ENCODE results near the gene NT5DC1.

NT5DC1 gene

GRCh38 chr6:116100419-116101301, at the start of gene NT5DC1:
Gene NT5DC1, plus strand, starts transcription at chr6:116100853. Its CDS starts 78 bp downstream, at chr6:116100931.
- peak; percentile 39 for DNase-seq (ENCODE audit: low read depth)

- DNase-seq (ENCODE audit: low read depth): no peak
Observed at GRCh38 chr6:116051244-116051643, 49.4 kb upstream of the NT5DC1 start.

- DNase-seq (ENCODE audit: low read depth): no peak
Observed at GRCh38 chr6:116055513-116055912, 45.1 kb upstream of the NT5DC1 start.

- no peak for DNase-seq (ENCODE audit: low read depth)
Observed at GRCh38 chr6:116057766-116058165, 42.9 kb upstream of the NT5DC1 start.

GRCh38 chr6:116059713-116060571, 40.7 kb upstream of the NT5DC1 start:
- no peak for DNase-seq (ENCODE audit: low read depth)

GRCh38 chr6:116060572-116061283, 39.9 kb upstream of the NT5DC1 start, which contains the start of gene FRK:
Gene FRK, minus strand, starts transcription at chr6:116060891. Its CDS starts 580 bp downstream, at chr6:116060311.
- DNase-seq (ENCODE audit: low read depth): no peak

GRCh38 chr6:116062496-116062895, 38.2 kb upstream of the NT5DC1 start:
- no peak for DNase-seq (ENCODE audit: low read depth)

- no peak for DNase-seq (ENCODE audit: low read depth)
Observed at GRCh38 chr6:116064666-116065065, 36.0 kb upstream of the NT5DC1 start.

GRCh38 chr6:116066789-116067188, 33.9 kb upstream of the NT5DC1 start:
- DNase-seq (ENCODE audit: low read depth): no peak

GRCh38 chr6:116070101-116070500, 30.6 kb upstream of the NT5DC1 start:
- no peak for DNase-seq (ENCODE audit: low read depth)

- DNase-seq (ENCODE audit: low read depth): no peak
Observed at GRCh38 chr6:116070616-116071389, 29.9 kb upstream of the NT5DC1 start.

GRCh38 chr6:116072368-116072767, 28.3 kb upstream of the NT5DC1 start:
- no peak for DNase-seq (ENCODE audit: low read depth)

- peak; percentile 38 for DNase-seq (ENCODE audit: low read depth)
Observed at GRCh38 chr6:116073765-116074440, 26.8 kb upstream of the NT5DC1 start.

- no peak for DNase-seq (ENCODE audit: low read depth)
Observed at GRCh38 chr6:116074732-116075390, 25.8 kb upstream of the NT5DC1 start.

- no peak for DNase-seq (ENCODE audit: low read depth)
Observed at GRCh38 chr6:116078522-116078921, 22.1 kb upstream of the NT5DC1 start.

- DNase-seq (ENCODE audit: low read depth): no peak
Observed at GRCh38 chr6:116078945-116079344, 21.7 kb upstream of the NT5DC1 start.

- no peak for DNase-seq (ENCODE audit: low read depth)
Observed at GRCh38 chr6:116083052-116083451, 17.6 kb upstream of the NT5DC1 start.

GRCh38 chr6:116084284-116084683, 16.4 kb upstream of the NT5DC1 start:
- DNase-seq (ENCODE audit: low read depth): no peak

- peak; percentile 59 for DNase-seq (ENCODE audit: low read depth)
Observed at GRCh38 chr6:116087437-116088027, 13.1 kb upstream of the NT5DC1 start.

- DNase-seq (ENCODE audit: low read depth): no peak
Observed at GRCh38 chr6:116088946-116089345, 11.7 kb upstream of the NT5DC1 start.

Data from GM04504 (cell line).